ENCODE measurements around the gene KIF6.
"Not testable (repeated sequence)": the region's sequence is repeated elsewhere in the genome, so short reads cannot be mapped to it uniquely, and the experiment has no call there.

DNA sequence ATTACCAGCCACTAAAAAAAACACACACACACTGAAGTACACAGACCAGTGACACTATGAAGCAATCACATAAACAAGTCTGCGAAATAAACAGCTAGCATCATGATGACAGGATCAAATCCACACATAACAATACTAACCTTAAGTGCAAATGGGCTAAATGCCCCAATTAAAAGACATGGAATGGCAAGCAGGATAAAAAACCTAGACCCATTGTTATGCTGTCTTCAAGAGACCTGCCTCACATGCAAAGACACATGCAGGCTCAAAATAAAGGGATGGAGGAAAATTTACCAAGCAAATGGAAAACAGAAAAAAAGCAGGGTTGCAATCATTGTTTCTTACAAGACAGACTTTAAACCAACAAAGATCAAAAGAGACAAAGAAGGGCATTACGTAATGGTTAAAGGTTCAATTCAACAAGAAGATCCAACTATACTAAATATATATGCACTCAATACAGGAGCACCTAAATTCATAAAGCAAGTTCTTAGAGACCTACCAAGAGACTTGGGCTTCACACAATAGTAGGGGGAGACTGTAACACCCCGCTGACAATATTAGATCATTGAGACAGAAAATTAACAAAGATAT is 222.7 kb downstream of the KIF6 start:
- TF ChIP-seq CTCF (IDR thresholded peaks at IDR 0.05; ENCODE audit: insufficient read depth, low read length, poor library complexity, severe bottlenecking); EZH2phosphoT487 (conservative IDR thresholded peaks at IDR 0.05; ENCODE audit: low read length): not testable (repeated sequence)
